HG03558 (cell line): ENCODE data around the gene TPP1.

Experiments
- ATAC-seq: cut with Tn5 transposase; IDR thresholded peaks from one replicate; pipeline ENCODE4 v1.9.1; 2021; ENCODE audit warnings: moderate number of reproducible peaks; ENCODE audit not compliant: unreplicated experiment; ENCODE audit errors: extremely low read depth

Gene TPP1

DNA sequence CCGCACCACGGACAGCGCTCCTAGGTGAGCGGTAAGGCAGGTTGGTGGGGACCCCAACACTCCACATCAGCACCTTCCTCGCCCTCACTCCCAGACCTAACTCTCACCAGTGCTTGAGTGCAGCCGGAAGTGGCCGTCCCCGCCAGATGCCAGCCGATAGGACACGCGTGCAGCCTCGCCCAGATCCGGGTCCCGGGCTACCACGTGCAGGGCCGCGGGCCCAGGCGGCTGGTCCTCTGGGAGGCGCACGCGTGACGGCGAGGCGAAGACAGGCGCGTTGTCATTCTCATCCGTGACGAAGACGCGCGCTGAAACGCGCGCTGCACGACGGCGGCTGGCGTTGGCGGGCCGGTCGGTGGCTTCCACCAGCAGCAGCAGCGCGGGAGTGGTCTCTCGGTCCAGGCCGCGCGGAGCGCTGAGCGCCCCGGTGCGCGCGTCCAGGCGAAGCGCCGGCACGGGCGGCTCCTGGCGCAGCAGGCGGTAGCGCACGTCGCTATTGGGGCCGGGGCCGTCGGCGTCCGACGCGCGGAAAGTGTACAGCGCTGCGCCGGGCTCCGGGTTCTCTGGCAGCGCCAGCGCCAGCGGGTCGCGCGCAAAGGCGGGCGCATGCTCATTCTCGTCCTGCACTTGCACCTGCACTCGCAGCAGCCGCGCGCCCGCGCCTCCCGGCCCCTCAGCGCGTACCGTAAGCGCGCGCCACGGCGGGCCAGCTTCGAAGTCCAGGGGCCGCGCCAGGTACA, 10.8 kb upstream of the TPP1 start:
- no peak for ATAC-seq

DNA sequence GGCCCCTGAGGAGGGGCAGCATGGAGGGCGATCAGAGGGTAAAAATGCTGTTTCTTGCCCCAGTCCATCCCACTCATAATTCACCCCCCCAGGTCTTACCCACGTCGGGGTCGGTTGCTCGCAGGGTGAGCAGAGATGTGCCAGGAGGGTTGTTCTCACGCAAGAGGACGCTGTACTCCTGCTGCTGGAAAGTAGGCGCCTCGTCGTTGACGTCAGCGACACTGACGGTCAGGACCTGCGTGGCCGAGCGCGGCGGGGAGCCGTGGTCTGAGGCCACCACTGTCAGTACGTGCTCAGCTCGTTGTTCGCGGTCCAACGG, 10.3 kb upstream of the TPP1 start:
- no peak for ATAC-seq

DNA sequence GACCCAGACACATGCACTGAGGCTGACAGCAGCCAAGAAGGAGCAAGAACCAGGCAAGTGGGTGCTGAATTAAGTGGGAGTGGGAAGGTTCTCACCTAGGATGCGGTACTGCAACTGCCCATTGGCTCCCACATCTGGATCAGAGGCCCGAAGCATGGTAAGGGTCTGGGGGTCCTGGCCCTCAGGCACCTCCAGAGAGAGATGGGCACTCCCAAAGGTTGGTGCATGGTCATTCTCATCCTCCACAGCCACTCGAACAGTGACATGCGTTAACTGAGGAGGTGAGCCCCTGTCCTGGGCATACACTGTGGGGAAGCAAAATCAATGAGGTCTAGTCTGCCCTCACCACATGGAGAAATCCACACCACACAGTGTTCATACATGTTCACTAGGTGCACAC, 9.3 kb upstream of the TPP1 start:
- no peak for ATAC-seq

- ATAC-seq, result peak; percentile 78
These were observed 8.6 kb upstream of the TPP1 start for GRCh38 chr11:6627762-6628241.

GRCh38 chr11:6626971-6627761, 7.9 kb upstream of the TPP1 start:
- ATAC-seq, result no peak

DNA sequence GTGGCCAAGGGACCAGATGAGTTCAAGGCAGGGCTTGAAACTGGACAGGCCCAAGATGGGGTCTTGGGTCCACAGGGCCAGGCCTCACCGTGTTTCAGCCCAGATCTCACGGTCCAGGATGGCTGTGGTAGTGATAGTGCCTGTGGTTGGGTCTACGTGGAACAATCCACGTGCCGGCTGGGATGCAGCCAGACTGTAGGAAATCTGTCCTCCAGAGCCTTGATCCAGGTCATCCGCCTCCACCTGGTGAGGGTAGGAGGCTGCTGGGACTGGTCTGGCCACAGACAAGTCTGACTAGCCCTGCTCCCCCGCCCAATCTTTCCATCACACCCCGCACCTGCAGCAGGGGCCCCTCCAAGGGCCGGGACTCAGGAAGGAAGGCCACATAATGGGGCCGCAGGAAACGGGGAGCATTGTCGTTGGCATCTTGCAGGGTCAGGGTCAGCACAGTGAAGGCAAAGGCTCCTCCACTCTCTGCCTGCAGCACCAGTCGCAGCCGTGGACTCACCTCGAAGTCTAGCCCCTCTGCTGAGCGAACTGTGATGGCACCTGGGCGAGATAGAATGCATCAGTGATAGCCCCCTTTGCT, 6.7 kb upstream of the TPP1 start:
- no peak for ATAC-seq

- ATAC-seq, result no peak
These were observed 6.1 kb upstream of the TPP1 start for GRCh38 chr11:6625156-6625831.

DNA sequence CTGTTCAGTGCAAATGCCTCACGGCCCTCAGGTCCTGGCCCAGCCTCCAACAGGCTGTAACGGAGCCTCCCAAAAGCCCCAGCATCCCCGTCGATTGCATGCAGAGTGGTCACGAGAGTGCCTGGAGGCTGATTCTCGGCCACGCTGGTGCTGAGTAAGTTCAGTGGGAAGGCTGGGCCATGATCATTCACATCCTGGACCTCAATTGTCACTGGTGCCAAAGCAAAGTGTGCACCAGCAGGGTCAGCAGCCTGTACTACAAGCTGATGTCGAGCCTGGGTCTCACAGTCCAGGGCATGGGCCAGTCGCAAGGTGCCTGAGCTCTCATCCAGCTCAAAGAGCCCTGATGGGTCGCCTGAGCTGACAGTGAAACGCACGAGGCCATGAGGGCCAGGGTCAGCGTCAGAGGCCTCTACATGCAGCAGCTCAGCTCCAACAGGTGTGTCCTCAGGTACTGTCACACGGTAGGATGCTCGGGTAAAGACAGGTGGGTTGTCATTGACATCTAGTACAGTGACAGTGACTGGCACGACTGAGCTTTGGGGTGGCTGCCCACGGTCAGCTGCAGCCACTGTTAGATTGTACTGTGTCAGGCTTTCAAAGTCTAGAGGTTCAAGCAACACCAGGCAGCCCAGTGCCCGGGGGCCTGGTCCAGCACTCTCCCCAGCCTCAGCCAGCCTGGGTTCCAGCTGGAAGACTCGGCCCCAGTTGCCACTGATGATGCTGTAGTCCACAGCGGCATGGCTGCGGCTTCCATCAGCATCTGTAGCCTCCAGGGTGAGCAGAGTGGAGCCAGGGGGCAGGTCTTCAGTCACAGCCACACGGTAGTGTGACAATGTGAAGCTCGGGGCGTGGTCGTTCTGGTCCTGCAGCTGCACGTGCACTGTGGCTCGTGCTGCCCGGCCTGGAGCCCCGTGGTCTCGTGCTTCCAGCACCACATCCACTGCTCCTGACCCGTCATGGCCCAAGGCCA, 4.5 kb upstream of the TPP1 start:
- ATAC-seq, result no peak

DNA sequence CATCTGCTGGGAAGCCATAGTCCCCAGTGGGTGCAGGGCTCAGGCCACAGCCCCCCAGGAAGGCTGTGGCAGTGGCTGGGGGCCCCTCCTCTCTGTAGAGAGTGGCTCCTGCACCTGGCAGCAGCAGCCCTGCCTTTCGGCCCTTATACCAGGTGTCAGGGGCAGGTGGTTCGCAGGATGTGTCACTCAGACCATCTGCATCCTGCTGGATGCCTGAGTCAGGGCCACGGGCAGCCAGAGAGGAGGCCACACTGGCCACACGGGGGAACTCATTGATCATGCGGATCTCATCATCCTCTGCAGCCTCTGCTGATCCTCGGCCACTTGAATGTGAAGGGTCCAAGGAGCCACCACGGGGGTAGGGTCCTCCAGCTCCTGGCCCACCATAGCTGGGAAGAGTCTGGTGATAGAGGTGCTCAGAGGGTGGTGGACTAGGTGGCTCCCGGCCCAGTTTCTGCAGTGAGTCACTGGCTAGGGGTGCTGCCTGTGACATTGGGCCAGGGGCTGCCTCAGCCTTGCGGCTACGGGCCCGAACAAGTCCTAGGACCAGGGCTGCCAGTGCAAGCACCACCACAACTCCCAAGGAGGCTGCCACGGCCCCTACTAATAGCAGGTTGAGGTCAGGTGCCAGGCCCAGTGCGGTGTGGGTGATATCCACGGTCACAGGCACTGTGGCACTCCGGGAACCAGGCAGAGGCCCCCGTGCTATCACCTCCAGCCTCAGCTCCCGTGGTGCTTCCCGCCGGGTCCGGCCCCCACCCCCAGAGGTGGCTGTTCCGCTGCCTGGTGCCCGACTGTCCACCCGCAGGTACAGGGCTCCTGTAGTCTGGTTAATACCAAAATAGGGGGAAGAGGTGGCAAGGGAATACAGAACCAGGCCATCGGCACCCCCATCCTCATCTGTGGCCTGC, 3.3 kb upstream of the TPP1 start:
- no peak for ATAC-seq

DNA sequence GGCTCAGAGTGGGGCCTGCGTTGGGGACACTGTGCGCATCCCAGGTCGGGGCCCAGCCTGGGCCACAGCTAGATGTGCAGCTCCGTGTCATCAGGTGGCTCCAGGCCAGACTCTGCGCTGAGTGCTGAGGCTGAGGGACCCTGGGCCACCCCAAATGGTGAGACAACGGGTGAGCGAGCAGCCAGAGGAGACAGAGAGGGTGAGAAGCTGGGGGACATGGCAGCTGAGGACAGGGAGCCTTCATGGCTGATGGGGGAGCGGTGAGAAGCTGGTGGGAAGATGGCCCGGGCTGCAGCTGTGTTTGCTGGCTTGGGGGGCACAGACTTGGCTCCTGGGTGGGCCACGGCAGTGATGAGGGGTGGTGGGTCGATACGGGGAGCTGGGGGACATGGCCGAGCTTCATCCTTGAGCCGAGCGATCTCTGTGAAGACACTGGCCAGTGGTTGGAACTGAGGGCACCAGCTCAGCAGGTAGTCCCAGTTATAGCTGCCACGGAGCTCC, 2.5 kb upstream of the TPP1 start:
- no peak for ATAC-seq

- ATAC-seq, result no peak
These were observed 1.4 kb upstream of the TPP1 start for GRCh38 chr11:6620636-6621035.

GRCh38 chr11:6618117-6619003, 862 bp downstream of the TPP1 start:
- ATAC-seq, result no peak

DNA sequence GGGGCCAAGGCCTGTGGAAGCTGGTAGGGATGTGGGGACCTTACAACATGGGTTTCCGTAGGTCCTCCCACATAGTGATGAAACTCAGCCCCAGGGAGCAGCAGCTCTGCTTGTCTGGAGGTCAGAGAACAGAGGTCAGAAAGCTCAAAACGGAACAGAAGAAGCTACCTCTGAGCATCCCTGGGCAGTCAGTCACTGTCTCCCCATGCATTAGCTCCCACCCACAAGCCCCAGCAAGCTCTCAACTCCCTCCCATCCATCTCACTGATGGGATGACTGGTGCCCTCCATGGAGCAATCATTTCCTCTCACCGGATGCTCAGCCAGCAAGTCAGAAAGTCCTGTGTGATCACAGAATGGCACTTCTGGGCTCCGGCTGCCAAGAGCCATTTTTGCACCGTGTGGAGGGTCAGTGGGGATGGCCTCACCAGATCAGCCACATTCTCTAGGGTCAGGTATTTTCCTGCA, 1.9 kb downstream of the TPP1 start:
- no peak for ATAC-seq

DNA sequence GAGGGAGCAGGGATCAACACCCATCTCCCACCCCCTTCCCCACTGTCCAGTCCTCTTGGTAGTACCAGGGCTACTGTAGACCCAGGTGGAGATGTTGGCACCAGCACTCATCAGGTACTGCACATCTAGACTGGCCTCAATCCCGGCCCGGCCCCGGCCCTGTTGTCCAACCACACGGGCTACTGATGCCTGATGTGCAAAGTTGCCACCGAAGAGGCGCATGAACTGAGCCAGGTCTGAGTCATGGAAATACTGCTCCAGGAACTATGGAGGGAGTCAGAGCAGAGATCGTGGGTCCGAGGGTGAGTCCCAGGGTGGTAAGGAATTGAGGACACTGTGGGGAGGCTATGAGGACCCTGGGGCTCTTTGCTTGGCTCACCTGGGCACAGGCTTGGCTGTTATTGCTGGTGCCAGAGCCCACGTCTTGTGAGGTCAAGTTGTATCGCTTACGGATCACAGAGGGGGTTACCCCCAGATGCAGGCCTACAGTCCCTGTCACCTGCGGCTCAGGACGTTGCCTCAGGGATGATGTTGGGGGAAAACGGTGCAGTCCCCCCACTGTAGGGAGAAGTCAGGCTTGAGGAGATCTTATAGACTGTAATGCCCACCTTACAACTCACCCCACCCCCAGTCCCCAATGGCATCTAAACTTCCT, 2.5 kb downstream of the TPP1 start:
- no peak for ATAC-seq

DNA sequence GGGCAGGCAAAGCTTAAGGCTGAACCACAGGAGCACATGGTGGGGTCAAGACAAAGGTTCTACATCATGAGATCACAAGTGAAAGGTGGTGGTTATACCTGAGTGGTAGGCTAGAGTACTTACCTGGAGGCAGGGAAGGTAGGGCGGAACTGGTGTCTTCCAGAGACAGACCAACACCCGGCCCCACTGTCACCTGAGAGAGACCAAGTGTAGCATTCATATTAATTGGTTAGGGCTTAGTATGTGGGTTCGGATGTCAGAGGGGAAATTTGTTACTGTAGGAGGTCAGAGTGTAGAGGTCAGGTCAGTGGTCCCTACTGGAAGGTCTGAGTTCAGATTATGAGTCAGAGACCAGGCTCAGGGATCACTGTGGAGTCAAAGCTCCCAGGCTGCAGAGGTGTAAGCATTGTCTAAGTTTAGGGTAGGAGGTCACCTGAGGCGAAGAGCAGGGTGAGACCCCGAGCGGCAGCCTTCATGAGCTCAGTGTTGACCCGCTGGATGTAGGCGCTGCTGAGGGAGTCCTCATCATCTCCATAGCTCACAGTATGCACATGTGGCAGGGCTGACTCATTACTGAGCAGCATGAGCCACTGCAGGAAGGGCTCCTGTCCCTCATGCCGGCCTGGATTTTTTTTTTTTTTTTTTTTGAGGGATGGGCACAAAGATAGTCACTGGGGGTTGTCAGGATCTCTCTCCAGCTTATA, 3.2 kb downstream of the TPP1 start:
- ATAC-seq, result no peak

- no peak for ATAC-seq
These were observed 4.2 kb downstream of the TPP1 start for GRCh38 chr11:6615046-6615445.
